Endothelial cell of umbilical vein (primary cell): ENCODE measurements around the gene PM20D1. TPM values are rescaled to one million over a fixed set of nuclear protein-coding genes. Genes with fewer than 3 reads are reported as not detected.
A peak's percentile ranks its signal among the peaks of the same experiment; 100 is the strongest.
"Not testable (repeated sequence)": the region's sequence is repeated elsewhere in the genome, so short reads cannot be mapped to it uniquely, and the experiment has no call there.

Experiments used
- BruUV-seq: library from RNA; stranded (reverse); fragments of 400-500 nt; replicated peaks from 2 replicates; lab custom pipeline; 2021; lab: Mats Ljungman, UMichigan
- CTCF ChIA-PET: fragments of 300-600, 350-600 bp; sonication (Branson Sonifier 250); formaldehyde crosslinking; loops from one replicate; lab custom pipeline; 2021; ENCODE audit warnings: antibody characterized with exemption, inconsistent platforms; lab: Charles Lee
- POLR2A ChIA-PET: fragments of 300-600, 350-600 bp; sonication (Branson Sonifier 250); formaldehyde crosslinking; loops from one replicate; lab custom pipeline; 2021; ENCODE audit warnings: antibody characterized with exemption, inconsistent platforms; lab: Charles Lee
- DNase-seq: peaks from one replicate; pipeline ENCODE4 v3.0.0-alpha.2; 2011; ENCODE audit warnings: low read depth, low spot score
- FAIRE-seq: peaks from 2 replicates; lab custom pipeline; 2011; peaks lifted over from hg19 to GRCh38; lab: Jason Lieb, UNC
- H2AFZ ChIP-seq: 2 replicates; pipeline ENCODE4 v1.6.0; 2012; ENCODE audit warnings: low read depth, low read length, control low read depth, inconsistent platforms
- H3K27ac ChIP-seq: 2 replicates; pipeline ENCODE4 v1.5.1; 2011; ENCODE audit warnings: low read depth, mild to moderate bottlenecking, control low read depth, low read length, moderate library complexity; ENCODE audit not compliant: insufficient read depth
- H3K27me3 ChIP-seq, 2 experiments: 2 replicates each; pipeline versions ENCODE4 v1.6.0 to v1.6.1; 2011; ENCODE audit warnings: low read length in 2 of 2, mixed read lengths in 1 of 2; ENCODE audit not compliant: control insufficient read depth in 2 of 2, insufficient read depth in 2 of 2
- H3K36me3 ChIP-seq, 2 experiments: 2 replicates in 1 of 2; 3 replicates in 1 of 2; pipeline ENCODE4 v1.5.1; 2011; ENCODE audit warnings: low read length in 2 of 2, mild to moderate bottlenecking in 1 of 2, moderate library complexity in 1 of 2; ENCODE audit not compliant: control insufficient read depth in 2 of 2, insufficient read depth in 2 of 2; ENCODE audit errors: extremely low read depth in 1 of 2
- H3K4me1 ChIP-seq: 3 replicates; pipeline ENCODE4 v1.5.1; 2011; ENCODE audit warnings: mild to moderate bottlenecking, low read length; ENCODE audit not compliant: control insufficient read depth, insufficient read depth; ENCODE audit errors: extremely low read depth
- H3K4me2 ChIP-seq: 2 replicates; pipeline ENCODE4 v1.6.1; 2011; ENCODE audit warnings: low read length, control low read depth, mixed read lengths; ENCODE audit not compliant: insufficient read depth
- H3K4me3 ChIP-seq, 3 experiments: fragments of 200-600 bp in 1 of 3; sonication (generic), shearing (Covaris generic) in 1 of 3; replicated peaks in 1 of 3; 2 replicates each; pipeline ENCODE4 v1.5.1; 2011 to 2016; ENCODE audit warnings: control low read depth in 3 of 3, low read length in 3 of 3, mild to moderate bottlenecking in 2 of 3, inconsistent platforms in 1 of 3, low read depth in 1 of 3, moderate library complexity in 1 of 3; ENCODE audit not compliant: insufficient read depth in 1 of 3
- H3K79me2 ChIP-seq: 2 replicates; pipeline ENCODE4 v1.6.0; 2012; ENCODE audit warnings: low read length, inconsistent platforms; ENCODE audit not compliant: control insufficient read depth, insufficient read depth
- H3K9ac ChIP-seq: replicated peaks from 2 replicates; pipeline ENCODE3; 2011; ENCODE audit warnings: low read length, control low read depth; ENCODE audit not compliant: insufficient read depth; ENCODE audit errors: extremely low read depth
- H3K9me1 ChIP-seq: replicated peaks from 3 replicates; pipeline ENCODE4 v1.6.0; 2011; ENCODE audit warnings: mild to moderate bottlenecking, low read length; ENCODE audit not compliant: control insufficient read depth, insufficient read depth; ENCODE audit errors: extremely low read depth
- H3K9me3 ChIP-seq: replicated peaks from 2 replicates; pipeline ENCODE4 v1.5.1; 2012; ENCODE audit warnings: low read length, inconsistent platforms; ENCODE audit not compliant: control insufficient read depth, insufficient read depth
- H4K20me1 ChIP-seq: replicated peaks from 2 replicates; pipeline ENCODE3; 2011; ENCODE audit warnings: mild to moderate bottlenecking, low read length; ENCODE audit not compliant: control insufficient read depth, insufficient read depth; ENCODE audit errors: extremely low read depth
- FOS ChIP-seq: IDR thresholded peaks from 2 replicates; pipeline ENCODE4 v1.6.1; 2011; ENCODE audit warnings: mild to moderate bottlenecking, low read length, moderate library complexity, borderline replicate concordance; ENCODE audit not compliant: insufficient read depth
- dilution Hi-C: fragments of 300-500 bp; cut with MboI; formaldehyde crosslinking; loops from one replicate; pipeline ENCODE4 v1.15.0; 2019; ENCODE audit warnings: low sequenced_read_pairs; ENCODE audit not compliant: extremely low pct_ligation_motif_present
- intact Hi-C: fragments of 100-400 bp; cut with micrococcal nuclease; formaldehyde crosslinking; loops from one replicate; pipeline ENCODE4 v1.10.0; 2022
- polyA plus RNA-seq, 4 experiments: library from polyadenylated mRNA; depleted of rRNA in 3 of 4; stranded (reverse) in 3 of 4; unstranded in 1 of 4; fragments of >200 nt; gene quantifications; 2 replicates each; pipeline versions ENCODE4 v1.2.1 to v1.2.3, GENCODE V29; 2011 to 2012; ENCODE audit warnings: missing spikeins in 1 of 4
- total RNA-seq: library from RNA; stranded (reverse); gene quantifications from 2 replicates; pipeline ENCODE4 v1.2.3, GENCODE V29; 2021

PM20D1 gene
- total and polyA plus RNA-seq, 2 donors (not counting 3 experiments of a cell fraction or from before 2014, with no cell fraction given), result 0.11 TPM; not detected in 1

GRCh38 chr1:205889706-205890105, 39.8 kb upstream of the PM20D1 start:
- H3K27me3 ChIP-seq, CTCF ChIA-PET, FAIRE-seq, H2AFZ ChIP-seq, H3K79me2 ChIP-seq, DNase-seq, H3K9me3 ChIP-seq, H3K36me3 ChIP-seq, dilution Hi-C loops, H3K4me3 ChIP-seq, H3K9me1 ChIP-seq, H4K20me1 ChIP-seq, intact Hi-C loops, H3K4me2 ChIP-seq, H3K9ac ChIP-seq, BruUV-seq, POLR2A ChIA-PET: not testable (repeated sequence)
- Histone ChIP-seq H3K27ac (peak overlapping the region; percentile 8), H3K4me1 (peaks cover 17% of the 10 kb centered on the region)
- TF ChIP-seq FOS, result peak; percentile 16

DNA sequence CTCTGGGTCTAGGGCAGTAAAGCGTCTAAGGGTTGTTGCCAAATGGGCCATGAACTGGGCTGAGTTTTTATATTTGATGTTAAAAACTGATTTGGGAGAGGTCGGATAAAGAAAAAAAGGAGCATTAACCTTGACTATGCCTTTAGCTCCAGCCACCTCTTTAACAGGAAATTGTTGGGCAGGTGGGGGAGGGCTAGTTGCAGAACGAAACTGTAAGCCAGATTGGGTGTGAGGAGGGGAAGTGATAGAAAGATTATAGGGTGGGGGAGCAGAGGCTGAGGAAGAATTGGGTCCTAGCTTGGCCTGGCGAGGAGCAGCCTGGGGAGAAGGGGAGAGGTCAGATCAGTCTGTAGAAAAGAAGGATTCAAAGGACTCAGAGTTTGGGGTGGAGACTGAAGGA, 39.1 kb upstream of the PM20D1 start:
- H3K4me2 ChIP-seq, H3K36me3 ChIP-seq, intact Hi-C loops, H4K20me1 ChIP-seq, H3K9ac ChIP-seq, H3K27ac ChIP-seq, BruUV-seq, H3K79me2 ChIP-seq, H3K9me3 ChIP-seq, H3K9me1 ChIP-seq, H3K27me3 ChIP-seq, H3K4me3 ChIP-seq, dilution Hi-C loops, CTCF ChIA-PET, POLR2A ChIA-PET, H2AFZ ChIP-seq, DNase-seq: not testable (repeated sequence)
- peak; percentile 56 for FAIRE-seq
- peaks cover 17% of the 10 kb centered on the region for H3K4me1 ChIP-seq
